ENCODE measurements around the gene KLHL40.

Gene KLHL40

GRCh38 chr3:42662813-42663535 lies 22.4 kb upstream of the KLHL40 start:
- no peak for DNase-seq
- Mint-ChIP-seq H3K4me3 (no peak overlapping the region), H3K4me1 (ENCODE audit: low read depth) (no peaks in the 10 kb centered on the region), H3K27me3 (no peaks in the 10 kb centered on the region), H3K9me3 (no peaks in the 10 kb centered on the region), H3K36me3 (ENCODE audit: low read depth) (no peaks in the 10 kb centered on the region), H3K27ac (no peak overlapping the region)

GRCh38 chr3:42663581-42664437 lies 21.5 kb upstream of the KLHL40 start:
- no peak for DNase-seq
- H3K27ac Mint-ChIP-seq = no peak overlapping the region

GRCh38 chr3:42664438-42664803 lies 20.9 kb upstream of the KLHL40 start:
- no peaks in the 10 kb centered on the region for H3K4me1 Mint-ChIP-seq (ENCODE audit: low read depth)
- H3K4me3 Mint-ChIP-seq = no peak overlapping the region
- DNase-seq = no peak
- H3K27me3 Mint-ChIP-seq = no peaks in the 10 kb centered on the region
- no peaks in the 10 kb centered on the region for H3K36me3 Mint-ChIP-seq (ENCODE audit: low read depth)
- H3K27ac Mint-ChIP-seq = no peak overlapping the region
- H3K9me3 Mint-ChIP-seq = no peaks in the 10 kb centered on the region

More at GRCh38 chr3:42663581-42664437, 21.5 kb upstream of the KLHL40 start:
- no peaks in the 10 kb centered on the region for H3K27me3 Mint-ChIP-seq
- H3K4me1 Mint-ChIP-seq (ENCODE audit: low read depth) = no peaks in the 10 kb centered on the region
- H3K4me3 Mint-ChIP-seq = no peak overlapping the region
- no peaks in the 10 kb centered on the region for H3K36me3 Mint-ChIP-seq (ENCODE audit: low read depth)
- no peaks in the 10 kb centered on the region for H3K9me3 Mint-ChIP-seq

- Mint-ChIP-seq H3K9me3 (no peaks in the 10 kb centered on the region), H3K36me3 (ENCODE audit: low read depth) (no peaks in the 10 kb centered on the region), H3K4me1 (ENCODE audit: low read depth) (no peaks in the 10 kb centered on the region), H3K27me3 (no peaks in the 10 kb centered on the region), H3K4me3 (no peak overlapping the region), H3K27ac (no peak overlapping the region)
- peak; percentile 22 for DNase-seq
Measured at GRCh38 chr3:42665050-42665878, 20.1 kb upstream of the KLHL40 start.

GRCh38 chr3:42666022-42666421 lies 19.3 kb upstream of the KLHL40 start:
- no peak overlapping the region for H3K27ac Mint-ChIP-seq

GRCh38 chr3:42666577-42666998 lies 18.7 kb upstream of the KLHL40 start:
- DNase-seq = peak; percentile 23
- H3K27ac Mint-ChIP-seq = no peak overlapping the region
- no peaks in the 10 kb centered on the region for H3K9me3 Mint-ChIP-seq
- H3K36me3 Mint-ChIP-seq (ENCODE audit: low read depth) = no peaks in the 10 kb centered on the region
- H3K27me3 Mint-ChIP-seq = no peaks in the 10 kb centered on the region
- H3K4me3 Mint-ChIP-seq = no peak overlapping the region
- no peaks in the 10 kb centered on the region for H3K4me1 Mint-ChIP-seq (ENCODE audit: low read depth)

More at GRCh38 chr3:42666022-42666421, 19.3 kb upstream of the KLHL40 start:
- Mint-ChIP-seq H3K36me3 (ENCODE audit: low read depth) (no peaks in the 10 kb centered on the region), H3K4me3 (no peak overlapping the region), H3K27me3 (no peaks in the 10 kb centered on the region), H3K9me3 (no peaks in the 10 kb centered on the region), H3K4me1 (ENCODE audit: low read depth) (no peaks in the 10 kb centered on the region)
- DNase-seq = no peak

GRCh38 chr3:42667096-42667522 lies 18.2 kb upstream of the KLHL40 start:
- Mint-ChIP-seq H3K27me3 (no peaks in the 10 kb centered on the region), H3K9me3 (no peaks in the 10 kb centered on the region), H3K4me3 (no peak overlapping the region), H3K27ac (peak overlapping the region; percentile 10), H3K4me1 (ENCODE audit: low read depth) (no peaks in the 10 kb centered on the region), H3K36me3 (ENCODE audit: low read depth) (no peaks in the 10 kb centered on the region)
- no peak for DNase-seq

GRCh38 chr3:42667523-42668412 lies 17.6 kb upstream of the KLHL40 start:
- peak overlapping the region; percentile 10 for H3K27ac Mint-ChIP-seq
- no peaks in the 10 kb centered on the region for H3K36me3 Mint-ChIP-seq (ENCODE audit: low read depth)
- no peaks in the 10 kb centered on the region for H3K9me3 Mint-ChIP-seq
- no peaks in the 10 kb centered on the region for H3K4me1 Mint-ChIP-seq (ENCODE audit: low read depth)
- no peak for DNase-seq
- no peak overlapping the region for H3K4me3 Mint-ChIP-seq
- no peaks in the 10 kb centered on the region for H3K27me3 Mint-ChIP-seq

- Mint-ChIP-seq H3K36me3 (ENCODE audit: low read depth) (no peaks in the 10 kb centered on the region), H3K9me3 (no peaks in the 10 kb centered on the region), H3K4me1 (ENCODE audit: low read depth) (no peaks in the 10 kb centered on the region), H3K27ac (no peak overlapping the region), H3K4me3 (no peak overlapping the region), H3K27me3 (no peaks in the 10 kb centered on the region)
- DNase-seq = no peak
Measured at GRCh38 chr3:42668413-42668760, 16.9 kb upstream of the KLHL40 start.

- no peaks in the 10 kb centered on the region for H3K9me3 Mint-ChIP-seq
- no peaks in the 10 kb centered on the region for H3K27me3 Mint-ChIP-seq
- H3K27ac Mint-ChIP-seq = no peak overlapping the region
- H3K4me3 Mint-ChIP-seq = no peak overlapping the region
- DNase-seq = no peak
- no peaks in the 10 kb centered on the region for H3K4me1 Mint-ChIP-seq (ENCODE audit: low read depth)
- no peaks in the 10 kb centered on the region for H3K36me3 Mint-ChIP-seq (ENCODE audit: low read depth)
Measured at GRCh38 chr3:42668793-42669217, 16.5 kb upstream of the KLHL40 start.

- Mint-ChIP-seq H3K27me3 (no peaks in the 10 kb centered on the region), H3K4me1 (ENCODE audit: low read depth) (no peaks in the 10 kb centered on the region), H3K27ac (no peak overlapping the region), H3K4me3 (no peak overlapping the region), H3K36me3 (ENCODE audit: low read depth) (no peaks in the 10 kb centered on the region), H3K9me3 (no peaks in the 10 kb centered on the region)
- no peak for DNase-seq
Measured at GRCh38 chr3:42670051-42670576, 15.2 kb upstream of the KLHL40 start.

- Mint-ChIP-seq H3K36me3 (ENCODE audit: low read depth) (no peaks in the 10 kb centered on the region), H3K4me1 (ENCODE audit: low read depth) (no peaks in the 10 kb centered on the region), H3K9me3 (no peaks in the 10 kb centered on the region), H3K27me3 (no peaks in the 10 kb centered on the region), H3K27ac (no peak overlapping the region), H3K4me3 (no peak overlapping the region)
- DNase-seq = no peak
Measured at GRCh38 chr3:42670670-42671069, 14.7 kb upstream of the KLHL40 start.

GRCh38 chr3:42672515-42672914 lies 12.8 kb upstream of the KLHL40 start:
- H3K27me3 Mint-ChIP-seq = no peaks in the 10 kb centered on the region
- H3K4me1 Mint-ChIP-seq (ENCODE audit: low read depth) = no peaks in the 10 kb centered on the region
- no peak overlapping the region for H3K27ac Mint-ChIP-seq
- H3K4me3 Mint-ChIP-seq = no peak overlapping the region
- DNase-seq = no peak
- no peaks in the 10 kb centered on the region for H3K36me3 Mint-ChIP-seq (ENCODE audit: low read depth)
- H3K9me3 Mint-ChIP-seq = peaks cover 12% of the 10 kb centered on the region

All from activated T-cell treated with anti-CD3 and anti-CD28 coated beads, Interleukin-2, amount 50 U/mL, for 24 hours (primary cell).